H1 (cell line): Measurements from ENCODE around the gene PKD1L1. TPM values are rescaled to one million over a fixed set of nuclear protein-coding genes. Genes with fewer than 3 reads are reported as not detected.

ENCODE experiments used
- CTCF ChIA-PET: fragments of 300-600 bp; sonication (Branson Sonifier 250); formaldehyde crosslinking; loops from one replicate; lab custom pipeline; 2021; ENCODE audit not compliant: partially characterized antibody; lab: Charles Lee
- POLR2A ChIA-PET: fragments of 300-600 bp; sonication (Branson Sonifier 250); formaldehyde crosslinking; loops from one replicate; lab custom pipeline; 2021; ENCODE audit warnings: inconsistent platforms; ENCODE audit not compliant: partially characterized antibody; lab: Charles Lee
- DNase-seq, 2 experiments: peaks; one replicate each; pipeline versions ENCODE4 v3.0.0 to v3.0.0-alpha.2; 2010 to 2022; ENCODE audit warnings: low spot score in 2 of 2, low read depth in 1 of 2, mixed read lengths in 1 of 2
- FAIRE-seq: peaks from 2 replicates; lab custom pipeline; 2011; peaks lifted over from hg19 to GRCh38; lab: Jason Lieb, UNC
- H2AFZ ChIP-seq: 2 replicates; pipeline ENCODE4 v1.8.1; 2012; ENCODE audit warnings: low read length, inconsistent platforms
- H2AK5ac ChIP-seq: 2 replicates; pipeline ENCODE4 v1.6.1; 2013; ENCODE audit warnings: low read depth, low read length
- H2BK120ac ChIP-seq: replicated peaks from 2 replicates; pipeline ENCODE3; 2013; ENCODE audit warnings: low read depth, low read length, inconsistent platforms
- H2BK12ac ChIP-seq: 2 replicates; pipeline ENCODE4 v1.6.1; 2013; ENCODE audit warnings: low read depth, low read length
- H2BK15ac ChIP-seq: 2 replicates; pipeline ENCODE4 v1.6.1; 2013; ENCODE audit warnings: low read length
- H2BK20ac ChIP-seq: 2 replicates; pipeline ENCODE4 v1.6.1; 2013; ENCODE audit warnings: low read length
- H2BK5ac ChIP-seq: 2 replicates; pipeline ENCODE4 v1.6.1; 2013; ENCODE audit warnings: low read depth, low read length
- H3K14ac ChIP-seq: 2 replicates; pipeline ENCODE4 v1.6.1; 2013; ENCODE audit warnings: inconsistent platforms; ENCODE audit not compliant: insufficient read length
- H3K18ac ChIP-seq: 2 replicates; pipeline ENCODE4 v1.6.1; 2013; ENCODE audit warnings: low read length; ENCODE audit errors: extremely low read depth
- H3K23ac ChIP-seq: 2 replicates; pipeline ENCODE4 v1.6.1; 2013; ENCODE audit warnings: inconsistent platforms; ENCODE audit not compliant: insufficient read length
- H3K23me2 ChIP-seq: 2 replicates; pipeline ENCODE4 v1.6.1; 2013; ENCODE audit warnings: low read depth, low read length
- H3K27ac ChIP-seq: 2 replicates; pipeline ENCODE4 v1.6.1; 2011; ENCODE audit warnings: low read depth, low read length, inconsistent platforms
- H3K27me3 ChIP-seq, 4 experiments: replicated peaks in 1 of 4; 1 replicate in 1 of 4; 2 replicates in 3 of 4; pipeline versions ENCODE4 v1.6.1 to v1.8.1; 2011 to 2013; ENCODE audit warnings: low read length in 3 of 4, mild to moderate bottlenecking in 3 of 4, inconsistent platforms in 2 of 4, mixed read lengths in 2 of 4, moderate library complexity in 1 of 4; ENCODE audit not compliant: control insufficient read depth in 3 of 4, insufficient read depth in 3 of 4; ENCODE audit errors: extremely low read depth in 1 of 4
- H3K36me3 ChIP-seq, 4 experiments: 2 replicates each; pipeline versions ENCODE4 v1.6.1 to v1.8.1; 2011 to 2013; ENCODE audit warnings: mild to moderate bottlenecking in 4 of 4, low read length in 3 of 4, moderate library complexity in 2 of 4, control low read depth in 1 of 4, inconsistent platforms in 1 of 4; ENCODE audit not compliant: insufficient read depth in 4 of 4, control insufficient read depth in 2 of 4
- H3K4ac ChIP-seq: replicated peaks from 2 replicates; pipeline ENCODE3; 2013; ENCODE audit warnings: low read length, low read depth, mixed read lengths, inconsistent platforms; ENCODE audit not compliant: insufficient read length
- H3K4me1 ChIP-seq, 4 experiments: replicated peaks in 1 of 4; 1 replicate in 1 of 4; 2 replicates in 3 of 4; pipeline versions ENCODE4 v1.6.1 to v1.8.1; 2011 to 2013; ENCODE audit warnings: low read length in 3 of 4, inconsistent platforms in 2 of 4, mixed read lengths in 1 of 4; ENCODE audit not compliant: insufficient read depth in 4 of 4, control insufficient read depth in 3 of 4
- H3K4me2 ChIP-seq, 2 experiments: 2 replicates each; pipeline versions ENCODE4 v1.6.1 to v1.8.1; 2011 to 2013; ENCODE audit warnings: low read depth in 2 of 2, low read length in 2 of 2, control low read depth in 1 of 2, inconsistent platforms in 1 of 2, mild to moderate bottlenecking in 1 of 2; ENCODE audit not compliant: insufficient read depth in 1 of 2
- H3K4me3 ChIP-seq, 4 experiments: fragments of 200-600, 300-600 bp in 1 of 4; sonication (generic), shearing (Covaris generic), sonication (Bioruptor Twin) in 1 of 4; 2 replicates each; pipeline versions ENCODE4 v1.5.1 to v1.8.1; 2011 to 2016; ENCODE audit warnings: low read length in 4 of 4, low read depth in 3 of 4, control low read depth in 2 of 4, inconsistent platforms in 2 of 4, mild to moderate bottlenecking in 2 of 4, mixed read lengths in 1 of 4, moderate library complexity in 1 of 4; ENCODE audit not compliant: insufficient read depth in 2 of 4; ENCODE audit errors: extremely low read depth in 1 of 4
- H3K56ac ChIP-seq: replicated peaks from 2 replicates; pipeline ENCODE3; 2013; ENCODE audit warnings: low read depth, mild to moderate bottlenecking, mixed read lengths, low read length, inconsistent platforms; ENCODE audit not compliant: insufficient read length
- H3K79me1 ChIP-seq: 2 replicates; pipeline ENCODE4 v1.6.1; 2013; ENCODE audit warnings: low read depth, low read length, control low read depth
- H3K79me2 ChIP-seq, 2 experiments: 2 replicates each; pipeline versions ENCODE4 v1.6.1 to v1.8.1; 2012 to 2013; ENCODE audit warnings: low read length in 2 of 2, mild to moderate bottlenecking in 2 of 2, inconsistent platforms in 1 of 2; ENCODE audit not compliant: insufficient read depth in 2 of 2, control insufficient read depth in 1 of 2
- H3K9ac ChIP-seq, 4 experiments: replicated peaks in 1 of 4; 1 replicate in 1 of 4; 2 replicates in 3 of 4; pipeline versions ENCODE4 v1.6.1 to v1.8.1; 2011 to 2013; ENCODE audit warnings: low read depth in 3 of 4, low read length in 3 of 4, control low read depth in 2 of 4, mild to moderate bottlenecking in 2 of 4, moderate library complexity in 2 of 4, inconsistent platforms in 1 of 4; ENCODE audit errors: extremely low read depth in 1 of 4
- H3K9me3 ChIP-seq, 2 experiments: 2 replicates each; pipeline versions ENCODE4 v1.6.1 to v1.8.1; 2012 to 2013; ENCODE audit warnings: mild to moderate bottlenecking in 2 of 2, moderate library complexity in 2 of 2, control low read depth in 1 of 2, inconsistent platforms in 1 of 2, low read depth in 1 of 2, low read length in 1 of 2, mixed read lengths in 1 of 2; ENCODE audit not compliant: insufficient read depth in 2 of 2
- H4K20me1 ChIP-seq, 2 experiments: replicated peaks in 1 of 2; 2 replicates each; pipeline versions ENCODE3 to v1.8.1; 2011 to 2013; ENCODE audit warnings: inconsistent platforms in 2 of 2, low read length in 2 of 2, mild to moderate bottlenecking in 1 of 2; ENCODE audit not compliant: insufficient read depth in 2 of 2, control insufficient read depth in 1 of 2
- H4K5ac ChIP-seq: 2 replicates; pipeline ENCODE4 v1.6.1; 2013; ENCODE audit warnings: low read length, low read depth, mixed read lengths, inconsistent platforms; ENCODE audit not compliant: insufficient read length
- H4K8ac ChIP-seq: 2 replicates; pipeline ENCODE4 v1.8.0; 2013; ENCODE audit warnings: mild to moderate bottlenecking, moderate library complexity, low read length, inconsistent platforms; ENCODE audit not compliant: insufficient read depth; ENCODE audit errors: extremely low read depth
- H4K91ac ChIP-seq: replicated peaks from 2 replicates; pipeline ENCODE3; 2013; ENCODE audit warnings: low read length, mixed read lengths, inconsistent platforms; ENCODE audit not compliant: insufficient read length
- CEBPB ChIP-seq: IDR thresholded peaks from 2 replicates; pipeline ENCODE4 v1.6.1; 2012; ENCODE audit warnings: low read depth, low read length
- CREB1 ChIP-seq: IDR thresholded peaks from 2 replicates; pipeline ENCODE4 v1.6.1; 2012; ENCODE audit warnings: inconsistent platforms
- CTBP2 ChIP-seq: IDR thresholded peaks from 2 replicates; pipeline ENCODE4 v1.7.0; 2011; ENCODE audit warnings: borderline replicate concordance, mild to moderate bottlenecking, moderate library complexity, mixed read lengths, low read length; ENCODE audit not compliant: insufficient read depth, insufficient read length
- E2F6 ChIP-seq: IDR thresholded peaks from 2 replicates; pipeline ENCODE4 v1.6.1; 2012; ENCODE audit warnings: inconsistent platforms
- KDM5A ChIP-seq: fragments of 200-600 bp; IDR thresholded peaks from 2 replicates; pipeline ENCODE4 v1.7.1; 2012; ENCODE audit warnings: mild to moderate bottlenecking, low read length, inconsistent platforms, mixed read lengths
- MAFK ChIP-seq: IDR thresholded peaks from 2 replicates; pipeline ENCODE4 v1.6.1; 2012; ENCODE audit warnings: low read depth, mild to moderate bottlenecking, improper control_type of control experiment, low read length
- NANOG ChIP-seq: IDR thresholded peaks from 2 replicates; pipeline ENCODE4 v1.6.1; 2011; ENCODE audit warnings: low read length, low read depth, mild to moderate bottlenecking, inconsistent platforms; ENCODE audit not compliant: insufficient read depth, poor library complexity, severe bottlenecking
- RXRA ChIP-seq: IDR thresholded peaks from 2 replicates; pipeline ENCODE4 v1.6.1; 2011; ENCODE audit warnings: low read depth, mild to moderate bottlenecking, low read length, moderate library complexity; ENCODE audit not compliant: insufficient read depth
- TAF1 ChIP-seq: IDR thresholded peaks from 2 replicates; pipeline ENCODE4 v1.6.1; 2011; ENCODE audit warnings: mild to moderate bottlenecking, low read depth, low read length
- YY1 ChIP-seq: IDR thresholded peaks from 2 replicates; pipeline ENCODE4 v1.6.1; 2011; ENCODE audit warnings: low read depth, mild to moderate bottlenecking, low read length
- WGBS, 2 experiments: shearing (Covaris generic) in 1 of 2; methylation state at CpG; one replicate each; pipeline versions ENCODE4 v1.1.6 to v1.1.7; 2013 to 2015; ENCODE audit warnings: low lambda C conversion rate in 2 of 2, mixed read lengths in 2 of 2, inconsistent platforms in 1 of 2, low coverage in 1 of 2, missing lambda C conversion rate in 1 of 2; ENCODE audit not compliant: insufficient replicate concordance in 2 of 2, insufficient coverage in 1 of 2, insufficient read length in 1 of 2; ENCODE audit errors: extremely low coverage in 1 of 2, missing lambda C conversion rate in 1 of 2; 5-methylcytosine and 5-hydroxymethylcytosine counted together
- polyA plus RNA-seq, 7 experiments: library from polyadenylated mRNA; depleted of rRNA in 3 of 7; stranded (reverse) in 5 of 7; unstranded in 2 of 7; fragments of >200 nt in 5 of 7; fragments of 200-250 nt in 2 of 7; gene quantifications; 1 replicate in 5 of 7; 2 replicates in 1 of 7; 4 replicates in 1 of 7; pipeline versions ENCODE4 v1.2.1 to v1.2.3, GENCODE V29; 2011 to 2013; ENCODE audit warnings: missing spikeins in 2 of 7, mixed read lengths in 2 of 7
- total RNA-seq: library from RNA; stranded (reverse); fragmentation: NEBNext Ultra II Directional; extraction: Animal tissue kit (Norgen Biotek cat#: 25700); gene quantifications from 2 replicates; pipeline ENCODE4 v1.2.1, GENCODE V29; 2021

Gene PKD1L1
- total and polyA plus RNA-seq, 2 of the 8 experiments (the other 6 are each of a cell fraction or from before 2014, with no cell fraction given) = 0.22 to 0.35 TPM

- no peak for FAIRE-seq
- no peak overlapping the region for H3K4me2 ChIP-seq
- no peaks in the 10 kb centered on the region; a peak in 1 of 7 replicates for H3K4me1 ChIP-seq
- no peaks in the 10 kb centered on the region for H3K27me3 ChIP-seq
- H2AK5ac ChIP-seq = no peak overlapping the region
- H3K36me3 ChIP-seq = no peaks in the 10 kb centered on the region
- no peaks in the 10 kb centered on the region for H4K20me1 ChIP-seq
- no peaks in the 10 kb centered on the region for H3K23me2 ChIP-seq
- no peak overlapping the region for H3K56ac ChIP-seq
- H2BK5ac ChIP-seq = no peak overlapping the region
- no peak overlapping the region for H4K5ac ChIP-seq
- POLR2A ChIA-PET = interaction anchor here (1.1 kb wide), 1 partner anchor 147 kb away, joined by 3 read pairs; no protein-coding TSS in a partner anchor
- H4K91ac ChIP-seq = no peak overlapping the region
- H2BK15ac ChIP-seq = no peak overlapping the region
- CTCF ChIA-PET = interaction anchor here (0.6 to 2.3 kb wide), 6 partner anchors 8 to 174 kb away, joined by 3 to 13 read pairs (median 4); no protein-coding TSS in a partner anchor
- H3K9me3 ChIP-seq = no peaks in the 10 kb centered on the region
- no peak overlapping the region for H2AFZ ChIP-seq
- no peak for DNase-seq
- H3K9ac ChIP-seq = no peak overlapping the region
- H3K79me1 ChIP-seq = no peaks in the 10 kb centered on the region
- TF ChIP-seq YY1 = no peak
- no peak for TF ChIP-seq CREB1
- no peak for TF ChIP-seq KDM5A
- no peak for TF ChIP-seq RXRA
- TF ChIP-seq E2F6 = no peak
- TF ChIP-seq MAFK = no peak
- no peak for TF ChIP-seq NANOG
- TF ChIP-seq CTBP2 = no peak
- no peak for TF ChIP-seq CEBPB
- TF ChIP-seq TAF1 = no peak
- H3K4me3 ChIP-seq = no peak overlapping the region
- H3K23ac ChIP-seq = no peak overlapping the region
- no peak overlapping the region for H2BK12ac ChIP-seq
- H3K4ac ChIP-seq = no peak overlapping the region
- no peak overlapping the region for H2BK20ac ChIP-seq
- no peak overlapping the region for H3K14ac ChIP-seq
- H3K18ac ChIP-seq = no peak overlapping the region
- H4K8ac ChIP-seq = no peak overlapping the region
- H3K27ac ChIP-seq = no peak overlapping the region
- no peaks in the 10 kb centered on the region for H3K79me2 ChIP-seq
- 86% methylated on average over 8 of the region's 8 CpGs; no CpG with 5 or more reads in 1 of the 2 experiments for WGBS, 2 experiments
- H2BK120ac ChIP-seq = no peak overlapping the region
These were observed 120.9 kb downstream of the PKD1L1 start for GRCh38 chr7:47827351-47827756.
